ENCODE results near the gene RAD51B.

GRCh38 chr14:68644101-68644500, 824.5 kb downstream of the RAD51B start:
- no peak for TF ChIP-seq EP300 (IDR thresholded peaks at IDR 0.05)
- no peak for TF ChIP-seq CTCF (IDR thresholded peaks at IDR 0.05)

Data from tibial nerve (tissue), 4 donors.